ENCODE data around the gene NKX2-4. TPM values are rescaled to one million over a fixed set of nuclear protein-coding genes. Genes with fewer than 3 reads are reported as not detected.

NKX2-4 gene
- total RNA-seq, 1 experiment from 2014 or later = 0.15 TPM

GRCh38 chr20:21398109-21399004 is 1.0 kb upstream of the NKX2-4 start:
- DNase-seq = no peak
- Histone ChIP-seq H3K23me2 (ENCODE audit: insufficient read length, low read depth, low read length, poor library complexity, severe bottlenecking) (no peaks in the 10 kb centered on the region), H3K14ac (ENCODE audit: insufficient read depth, low read length) (no peak overlapping the region), H3K18ac (ENCODE audit: insufficient read length, low read depth, low read length) (no peak overlapping the region), H3K23ac (ENCODE audit: insufficient read length, low read depth, low read length) (no peak overlapping the region), H4K20me1 (ENCODE audit: control insufficient read depth, insufficient read depth, insufficient read length) (no peaks in the 10 kb centered on the region), H2BK15ac (ENCODE audit: low read depth, low read length) (no peak overlapping the region), H3K4me2 (ENCODE audit: insufficient read depth, insufficient read length, low read length) (no peak overlapping the region), H3K27ac (ENCODE audit: insufficient read length, low read depth, low read length) (no peak overlapping the region), H3K56ac (ENCODE audit: insufficient read length, low read depth, low read length) (no peak overlapping the region), H2BK120ac (ENCODE audit: low read depth, low read length, poor library complexity, severe bottlenecking) (no peak overlapping the region), H2BK5ac (ENCODE audit: insufficient read length, low read length) (no peak overlapping the region), H3K4me1 (ENCODE audit: insufficient read depth, low read length) (no peaks in the 10 kb centered on the region), H2BK20ac (ENCODE audit: low read depth, low read length, poor library complexity, severe bottlenecking) (no peak overlapping the region), H3K9ac (ENCODE audit: extremely low read depth, insufficient read length, low read length) (no peak overlapping the region), H3K27me3 (ENCODE audit: insufficient read depth, low read length) (peaks cover 38% of the 10 kb centered on the region), H4K8ac (replicated peaks; ENCODE audit: insufficient read length, low read depth, low read length) (no peak overlapping the region), H2AK5ac (ENCODE audit: insufficient read length, low read length) (no peak overlapping the region), H3K4ac (ENCODE audit: low read depth, low read length) (no peak overlapping the region), H3K9me3 (ENCODE audit: control insufficient read depth, low read depth, low read length) (no peaks in the 10 kb centered on the region), H3K79me1 (ENCODE audit: insufficient read depth, low read depth, low read length, poor library complexity, severe bottlenecking) (no peaks in the 10 kb centered on the region), H2BK12ac (ENCODE audit: insufficient read length, low read depth, low read length) (no peak overlapping the region), H3T11ph (ENCODE audit: low read length) (no peak overlapping the region), H2AFZ (ENCODE audit: low read length) (no peak overlapping the region), H4K5ac (ENCODE audit: insufficient read length, low read depth, low read length) (no peak overlapping the region), H3K79me2 (ENCODE audit: insufficient read depth, low read length) (no peaks in the 10 kb centered on the region), H4K91ac (ENCODE audit: insufficient read length, low read depth, low read length) (no peak overlapping the region)
- no peak for TF ChIP-seq CTCF (conservative IDR thresholded peaks at IDR 0.05)
- Mint-ChIP-seq H3K27ac (no peak overlapping the region), H3K4me1 (peaks cover 5 to 12% of the 10 kb centered on the region in 2 experiments), H3K9me3 (peaks cover 0 to 4% of the 10 kb centered on the region in 2 experiments; a peak in 2 of 5 replicates), H3K4me3 (peak overlapping the region in 1 of 2 experiments; percentile 76; a peak in 3 of 5 replicates), H3K27me3 (ENCODE audit: low read depth) (peaks cover 89% of the 10 kb centered on the region), H3K36me3 (ENCODE audit: insufficient read depth in 1 of 3, low read depth in 3 of 3) (no peaks in the 10 kb centered on the region; a peak in 2 of 7 replicates)
- WGBS (ENCODE audit: extremely low coverage, insufficient read length, low lambda C conversion rate) = no CpG with 5 or more reads among the region's 10 CpGs

All from H9 (cell line).